ENCODE data around the gene CRYGC. TPM values are rescaled to one million over a fixed set of nuclear protein-coding genes. Genes with fewer than 3 reads are reported as not detected.

The CRYGC gene
- total RNA-seq, 4 donors from 2014 or later, result not detected

- peak overlapping the region in 2 of 4 donors; percentile 38 to 50 for H3K27ac ChIP-seq
- no peak for DNase-seq
- intact Hi-C loops (cut with DNase I), result no loop called here
- 92 to 94% methylated on average over 2 of the region's 2 CpGs for WGBS, 2 donors
- no peak overlapping the region for H3K4me3 ChIP-seq
- H3K9me3 ChIP-seq, result no peaks in the 10 kb centered on the region
- TF ChIP-seq CTCF (IDR thresholded peaks at IDR 0.05), result no peak
- no peak for TF ChIP-seq POLR2A (IDR thresholded peaks at IDR 0.05)
- H3K36me3 ChIP-seq, result no peaks in the 10 kb centered on the region
- H3K4me1 ChIP-seq, result peaks cover 0 to 17% (median 5%) of the 10 kb centered on the region in 3 donors
- H3K27me3 ChIP-seq, result peaks cover 0 to 3% (median 0%) of the 10 kb centered on the region in 4 donors
Measured at GRCh38 chr2:208136716-208137094, 7.1 kb upstream of the CRYGC start.

- Histone ChIP-seq H3K36me3 (no peaks in the 10 kb centered on the region), H3K27me3 (peaks cover 0 to 3% (median 0%) of the 10 kb centered on the region in 4 donors), H3K27ac (peak overlapping the region in 2 of 4 donors; percentile 38 to 50), H3K4me1 (peaks cover 0 to 23% (median 5%) of the 10 kb centered on the region in 3 donors), H3K9me3 (no peaks in the 10 kb centered on the region), H3K4me3 (no peak overlapping the region)
- intact Hi-C loops (cut with DNase I), result no loop called here
- WGBS, 2 donors, result 65 to 74% methylated on average over 7 to 9 of the region's 11 CpGs
- TF ChIP-seq POLR2A (IDR thresholded peaks at IDR 0.05), result no peak
- TF ChIP-seq CTCF (IDR thresholded peaks at IDR 0.05), result no peak
- DNase-seq, result no peak
Measured at GRCh38 chr2:208135794-208136715, 6.4 kb upstream of the CRYGC start.

- no peak for TF ChIP-seq POLR2A (IDR thresholded peaks at IDR 0.05)
- TF ChIP-seq CTCF (IDR thresholded peaks at IDR 0.05), result no peak
- intact Hi-C loops (cut with DNase I), result no loop called here
- no peak overlapping the region for H3K4me3 ChIP-seq
- no peak for DNase-seq
- peaks cover 0 to 30% (median 5%) of the 10 kb centered on the region in 3 donors for H3K4me1 ChIP-seq
- H3K9me3 ChIP-seq, result no peaks in the 10 kb centered on the region
- H3K27ac ChIP-seq, result no peak overlapping the region
- WGBS, 2 donors, result 27 to 44% methylated on average over 5 to 7 of the region's 8 CpGs
- H3K27me3 ChIP-seq, result peaks cover 0 to 3% (median 0%) of the 10 kb centered on the region in 4 donors
- H3K36me3 ChIP-seq, result no peaks in the 10 kb centered on the region
Measured at GRCh38 chr2:208134928-208135586, 5.4 kb upstream of the CRYGC start.

- TF ChIP-seq POLR2A (IDR thresholded peaks at IDR 0.05), result no peak
- no peak for TF ChIP-seq CTCF (IDR thresholded peaks at IDR 0.05)
- Histone ChIP-seq H3K9me3 (no peaks in the 10 kb centered on the region), H3K27me3 (peaks cover 0 to 17% (median 0%) of the 10 kb centered on the region in 4 donors), H3K27ac (no peak overlapping the region), H3K4me3 (no peak overlapping the region), H3K4me1 (peaks cover 0 to 22% (median 0%) of the 10 kb centered on the region in 3 donors), H3K36me3 (no peaks in the 10 kb centered on the region)
- intact Hi-C loops (cut with DNase I), result no loop called here
- WGBS, 2 donors, result 50 to 56% methylated on average over 6 of the region's 6 CpGs
- DNase-seq, result no peak
Measured at GRCh38 chr2:208130712-208131110, 1.1 kb upstream of the CRYGC start.

- intact Hi-C loops (cut with DNase I), result no loop called here
- H3K4me3 ChIP-seq, result no peak overlapping the region
- H3K4me1 ChIP-seq, result peaks cover 0 to 25% (median 6%) of the 10 kb centered on the region in 3 donors
- H3K36me3 ChIP-seq, result no peaks in the 10 kb centered on the region
- 77 to 94% methylated on average over 9 to 10 of the region's 12 CpGs for WGBS, 2 donors
- no peak for DNase-seq
- no peaks in the 10 kb centered on the region for H3K9me3 ChIP-seq
- no peak overlapping the region for H3K27ac ChIP-seq
- TF ChIP-seq CTCF (IDR thresholded peaks at IDR 0.05) (no peak), POLR2A (IDR thresholded peaks at IDR 0.05) (no peak)
- peaks cover 0 to 40% (median 1%) of the 10 kb centered on the region in 4 donors for H3K27me3 ChIP-seq
Measured at GRCh38 chr2:208128136-208128535, 1.5 kb downstream of the CRYGC start.

All from esophagus squamous epithelium (tissue), 5 donors.